Neuronal stem cell (in vitro differentiated cells): ENCODE results near the gene RCBTB1.
A peak's percentile ranks its signal among the peaks of the same experiment; 100 is the strongest.

Experiments used
- DNase-seq: peaks from one replicate; pipeline ENCODE4 v3.0.0-alpha.2; 2013; ENCODE audit warnings: low spot score
- H2AFZ ChIP-seq: one replicate; pipeline ENCODE4 v1.6.1; 2013; ENCODE audit warnings: mild to moderate bottlenecking, low read length, inconsistent platforms
- H2AK5ac ChIP-seq: 2 replicates; pipeline ENCODE4 v1.6.1; 2013; ENCODE audit warnings: low read depth, mild to moderate bottlenecking, inconsistent platforms, low read length, moderate library complexity, mixed read lengths
- H2BK120ac ChIP-seq: 2 replicates; pipeline ENCODE4 v1.6.1; 2013; ENCODE audit warnings: low read depth, mild to moderate bottlenecking, inconsistent platforms, low read length, moderate library complexity, mixed read lengths
- H2BK12ac ChIP-seq: one replicate; pipeline ENCODE4 v1.6.1; 2013; ENCODE audit warnings: low read length, inconsistent platforms
- H2BK15ac ChIP-seq: 2 replicates; pipeline ENCODE4 v1.6.1; 2013; ENCODE audit warnings: mild to moderate bottlenecking, low read length, inconsistent platforms, mixed read lengths
- H2BK5ac ChIP-seq: one replicate; pipeline ENCODE4 v1.6.1; 2013; ENCODE audit warnings: inconsistent platforms, mild to moderate bottlenecking, low read length, moderate library complexity
- H3K14ac ChIP-seq: one replicate; pipeline ENCODE4 v1.6.1; 2013; ENCODE audit warnings: low read length, inconsistent platforms
- H3K18ac ChIP-seq: 2 replicates; pipeline ENCODE4 v1.6.1; 2013; ENCODE audit warnings: low read length, inconsistent platforms
- H3K23ac ChIP-seq: 2 replicates; pipeline ENCODE4 v1.6.1; 2013; ENCODE audit warnings: low read depth, mild to moderate bottlenecking, mixed read lengths, low read length, inconsistent platforms; ENCODE audit not compliant: poor library complexity
- H3K27ac ChIP-seq: replicated peaks from 3 replicates; pipeline ENCODE4 v1.5.1; 2013; ENCODE audit warnings: low read length, inconsistent platforms
- H3K27me3 ChIP-seq, 3 experiments: 2 replicates each; pipeline ENCODE4 v1.6.1; 2013; ENCODE audit warnings: low read length in 3 of 3, mild to moderate bottlenecking in 2 of 3, inconsistent platforms in 1 of 3, low read depth in 1 of 3, mixed read lengths in 1 of 3, moderate library complexity in 1 of 3; ENCODE audit not compliant: control insufficient read depth in 3 of 3, insufficient read depth in 3 of 3
- H3K36me3 ChIP-seq, 2 donors: replicated peaks in 1 of 2; 2 replicates each; pipeline ENCODE4 v1.6.1; 2013; ENCODE audit warnings: low read length in 2 of 2; ENCODE audit not compliant: control insufficient read depth in 2 of 2, insufficient read depth in 2 of 2
- H3K4ac ChIP-seq: 2 replicates; pipeline ENCODE4 v1.6.1; 2013; ENCODE audit warnings: inconsistent platforms, mild to moderate bottlenecking, low read length, moderate library complexity
- H3K4me1 ChIP-seq, 2 donors: 1 replicate in 1 of 2; 2 replicates in 1 of 2; pipeline ENCODE4 v1.6.1; 2013; ENCODE audit warnings: low read length in 2 of 2, low read depth in 1 of 2; ENCODE audit not compliant: control insufficient read depth in 2 of 2, insufficient read depth in 1 of 2
- H3K4me2 ChIP-seq: one replicate; pipeline ENCODE4 v1.6.1; 2013; ENCODE audit warnings: mild to moderate bottlenecking, low read length, inconsistent platforms; ENCODE audit not compliant: insufficient read depth, poor library complexity, severe bottlenecking
- H3K4me3 ChIP-seq, 2 donors: 2 replicates each; pipeline ENCODE4 v1.5.1; 2013; ENCODE audit warnings: low read length in 2 of 2, mild to moderate bottlenecking in 2 of 2, inconsistent platforms in 1 of 2, moderate library complexity in 1 of 2
- H3K79me1 ChIP-seq: one replicate; pipeline ENCODE4 v1.6.1; 2013; ENCODE audit warnings: low read depth, mild to moderate bottlenecking, inconsistent platforms, low read length, moderate library complexity
- H3K9ac ChIP-seq: one replicate; pipeline ENCODE4 v1.6.1; 2013; ENCODE audit warnings: mild to moderate bottlenecking, low read depth, low read length, inconsistent platforms; ENCODE audit not compliant: poor library complexity
- H3K9me3 ChIP-seq, 2 donors: replicated peaks in 1 of 2; 2 replicates each; pipeline versions ENCODE3 to v1.6.1; 2013; ENCODE audit warnings: low read length in 2 of 2, mild to moderate bottlenecking in 2 of 2, inconsistent platforms in 1 of 2, low read depth in 1 of 2, mixed read lengths in 1 of 2, moderate library complexity in 1 of 2; ENCODE audit not compliant: control insufficient read depth in 2 of 2, insufficient read depth in 1 of 2
- H4K8ac ChIP-seq: one replicate; pipeline ENCODE4 v1.6.1; 2013; ENCODE audit warnings: low read depth, mild to moderate bottlenecking, inconsistent platforms, low read length, moderate library complexity
- H4K91ac ChIP-seq: one replicate; pipeline ENCODE4 v1.6.1; 2013; ENCODE audit warnings: low read length, low read depth, mild to moderate bottlenecking, inconsistent platforms; ENCODE audit not compliant: poor library complexity
- WGBS, 2 donors: extraction: QIAGEN DNeasy Blood & Tissue Kit; methylation state at CpG; one replicate each; pipeline ENCODE4 v1.1.7; 2013; ENCODE audit warnings: missing lambda C conversion rate in 2 of 2, mixed read lengths in 1 of 2; ENCODE audit not compliant: insufficient read length in 2 of 2, insufficient replicate concordance in 1 of 2; ENCODE audit errors: extremely low coverage in 2 of 2; 5-methylcytosine and 5-hydroxymethylcytosine counted together

Gene RCBTB1

DNA sequence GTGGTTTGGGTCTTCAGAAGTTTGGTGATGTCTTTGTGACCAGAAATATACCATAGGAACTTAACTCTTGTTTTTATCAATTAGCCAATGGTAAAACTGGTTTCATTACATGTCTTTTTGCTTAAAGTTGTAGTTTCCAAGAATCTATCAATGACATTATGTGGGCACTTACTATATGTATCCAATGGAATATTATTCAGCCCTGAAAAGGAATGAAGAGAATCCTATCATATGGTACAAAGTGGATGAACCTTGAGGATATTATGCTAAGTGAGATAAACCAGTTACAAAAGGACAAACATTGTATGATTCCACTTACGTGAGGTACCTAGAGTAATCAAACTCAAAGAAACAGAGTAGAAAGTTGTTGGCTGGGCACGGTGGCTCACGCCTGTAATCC lies 26.4 kb downstream of the RCBTB1 start:
- no peak overlapping the region for H2BK12ac ChIP-seq
- no CpG with 5 or more reads among the region's 3 CpGs for WGBS, 2 donors
- no peak overlapping the region for H3K9ac ChIP-seq
- H3K27ac ChIP-seq = no peak overlapping the region
- H3K14ac ChIP-seq = no peak overlapping the region
- H3K4me1 ChIP-seq = no peaks in the 10 kb centered on the region
- no peak overlapping the region for H2AFZ ChIP-seq
- no peak overlapping the region for H3K18ac ChIP-seq
- H2BK15ac ChIP-seq = no peak overlapping the region
- no peak overlapping the region for H2BK120ac ChIP-seq
- no peaks in the 10 kb centered on the region for H3K27me3 ChIP-seq
- H2BK5ac ChIP-seq = no peak overlapping the region
- H4K91ac ChIP-seq = no peak overlapping the region
- H2AK5ac ChIP-seq = no peak overlapping the region
- no peak overlapping the region for H3K4ac ChIP-seq
- H3K79me1 ChIP-seq = no peaks in the 10 kb centered on the region
- peaks cover 0 to 3% of the 10 kb centered on the region in 2 donors for H3K9me3 ChIP-seq
- H3K23ac ChIP-seq = no peak overlapping the region
- H3K4me2 ChIP-seq = no peak overlapping the region
- peaks cover 12 to 71% of the 10 kb centered on the region in 2 donors for H3K36me3 ChIP-seq
- H4K8ac ChIP-seq = no peak overlapping the region
- no peak overlapping the region for H3K4me3 ChIP-seq
- no peak for DNase-seq

- no peak for DNase-seq
- Histone ChIP-seq H4K8ac (no peak overlapping the region), H3K4me3 (no peak overlapping the region), H3K9me3 (peaks cover 0 to 3% of the 10 kb centered on the region in 2 donors), H2BK12ac (no peak overlapping the region), H2BK15ac (no peak overlapping the region), H3K27me3 (no peaks in the 10 kb centered on the region), H3K23ac (no peak overlapping the region), H3K18ac (no peak overlapping the region), H2BK5ac (no peak overlapping the region), H3K14ac (no peak overlapping the region), H3K4ac (no peak overlapping the region), H3K9ac (no peak overlapping the region), H2AFZ (no peak overlapping the region), H3K27ac (no peak overlapping the region), H4K91ac (no peak overlapping the region), H3K4me2 (no peak overlapping the region), H3K36me3 (peaks cover 11 to 76% of the 10 kb centered on the region in 2 donors), H3K79me1 (peaks cover 1% of the 10 kb centered on the region), H2AK5ac (no peak overlapping the region), H3K4me1 (no peaks in the 10 kb centered on the region), H2BK120ac (no peak overlapping the region)
- WGBS, 2 donors = no CpG with 5 or more reads among the region's 11 CpGs
Observed at GRCh38 chr13:49554387-49554786, 31.0 kb downstream of the RCBTB1 start.

GRCh38 chr13:49553888-49554287 lies 31.5 kb downstream of the RCBTB1 start:
- Histone ChIP-seq H2AFZ (no peak overlapping the region), H3K27me3 (no peaks in the 10 kb centered on the region), H2BK12ac (no peak overlapping the region), H3K4me1 (no peaks in the 10 kb centered on the region), H3K18ac (no peak overlapping the region), H4K91ac (no peak overlapping the region), H3K4me3 (no peak overlapping the region), H3K27ac (no peak overlapping the region), H3K9ac (no peak overlapping the region), H3K23ac (no peak overlapping the region), H2BK120ac (no peak overlapping the region), H2AK5ac (no peak overlapping the region), H3K4ac (no peak overlapping the region), H2BK15ac (no peak overlapping the region), H3K14ac (no peak overlapping the region), H2BK5ac (no peak overlapping the region), H3K79me1 (peaks cover 1% of the 10 kb centered on the region), H4K8ac (no peak overlapping the region), H3K4me2 (no peak overlapping the region), H3K9me3 (no peaks in the 10 kb centered on the region), H3K36me3 (peaks cover 12 to 77% of the 10 kb centered on the region in 2 donors)
- no peak for DNase-seq
- no CpG with 5 or more reads among the region's 2 CpGs for WGBS, 2 donors

DNA sequence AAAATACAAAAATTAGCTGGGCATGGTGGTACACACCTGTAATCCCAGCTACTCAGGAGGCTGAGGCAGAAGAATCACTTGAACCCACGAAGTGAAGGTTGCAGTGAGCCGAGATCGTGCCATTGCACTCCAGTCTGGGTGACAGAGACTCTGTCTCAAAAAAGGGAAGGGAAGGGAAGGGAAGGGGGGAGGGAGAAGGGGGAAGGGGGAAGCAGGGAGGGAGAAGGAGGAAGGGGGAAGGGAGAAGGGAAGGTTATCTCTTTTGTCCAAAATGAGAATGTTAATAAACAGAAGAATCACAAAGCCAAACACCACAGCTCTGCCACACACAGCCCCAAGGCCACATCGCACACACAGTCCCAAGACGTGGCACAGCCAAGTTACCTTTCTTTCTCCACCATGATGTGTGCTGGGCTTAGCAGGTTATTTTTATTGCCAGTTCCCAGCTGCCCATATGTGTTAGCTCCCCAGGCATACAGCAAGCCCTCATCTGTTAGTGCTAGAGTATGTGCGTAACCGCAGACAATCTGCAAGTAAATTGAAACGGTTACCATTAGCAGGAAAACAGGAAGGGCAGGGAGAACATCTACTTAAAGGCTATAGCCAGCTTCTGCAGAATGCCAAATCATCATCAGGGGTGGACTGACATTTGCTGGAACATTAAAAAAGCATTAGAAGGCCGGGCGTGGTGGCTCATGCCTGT lies 34.3 kb downstream of the RCBTB1 start:
- H4K91ac ChIP-seq = no peak overlapping the region
- no peak overlapping the region for H3K9ac ChIP-seq
- H2BK5ac ChIP-seq = no peak overlapping the region
- H3K4me2 ChIP-seq = no peak overlapping the region
- peaks cover 8 to 84% of the 10 kb centered on the region in 2 donors for H3K36me3 ChIP-seq
- H3K27me3 ChIP-seq = no peaks in the 10 kb centered on the region
- H3K9me3 ChIP-seq = no peaks in the 10 kb centered on the region
- peaks cover 1% of the 10 kb centered on the region for H3K79me1 ChIP-seq
- peak overlapping the region in 1 of 2 donors; percentile 54 for H3K4me3 ChIP-seq
- no peak overlapping the region for H3K4ac ChIP-seq
- H2BK15ac ChIP-seq = no peak overlapping the region
- no CpG with 5 or more reads among the region's 10 CpGs for WGBS, 2 donors
- H3K18ac ChIP-seq = no peak overlapping the region
- H2BK120ac ChIP-seq = no peak overlapping the region
- no peak overlapping the region for H4K8ac ChIP-seq
- H3K14ac ChIP-seq = no peak overlapping the region
- no peak for DNase-seq
- H3K23ac ChIP-seq = no peak overlapping the region
- no peak overlapping the region for H2AK5ac ChIP-seq
- no peak overlapping the region for H3K27ac ChIP-seq
- no peaks in the 10 kb centered on the region for H3K4me1 ChIP-seq
- H2BK12ac ChIP-seq = no peak overlapping the region
- no peak overlapping the region for H2AFZ ChIP-seq
